Measurements from ENCODE around the gene VAMP4.

Gene VAMP4

DNA sequence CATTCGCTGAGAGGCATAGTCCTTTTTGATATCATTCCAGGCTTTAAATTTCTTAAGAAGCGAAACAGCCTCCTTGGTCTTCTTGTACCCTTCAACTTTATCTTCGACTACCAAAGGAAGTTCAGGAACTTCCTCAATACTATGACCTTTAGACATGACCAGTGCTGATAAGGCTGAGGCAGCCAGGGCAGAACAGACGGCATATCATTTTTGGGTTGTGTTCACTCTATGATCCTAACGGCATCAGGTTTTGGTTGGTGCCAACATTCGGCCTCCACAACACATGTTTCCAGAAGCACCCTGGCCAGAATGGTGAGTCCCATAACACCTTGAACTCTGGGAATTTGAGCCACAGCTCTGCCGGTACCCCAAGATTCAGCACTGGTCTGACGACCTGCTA is 58.0 kb downstream of the VAMP4 start:
- Histone ChIP-seq H3K36me3 (ENCODE audit: control insufficient read depth, insufficient read depth, low read length) (no peaks in the 10 kb centered on the region), H3K27ac (no peak overlapping the region), H3K79me2 (no peaks in the 10 kb centered on the region), H3K4me2 (ENCODE audit: low read length) (no peak overlapping the region), H3K9ac (no peak overlapping the region), H3K4me3 (ENCODE audit: low read depth, low read length) (no peak overlapping the region), H3K27me3 (ENCODE audit: control insufficient read depth, insufficient read depth, low read length) (no peaks in the 10 kb centered on the region), H3K4me1 (no peaks in the 10 kb centered on the region), H3K9me3 (ENCODE audit: control insufficient read depth, low read length) (no peaks in the 10 kb centered on the region), H2AFZ (no peak overlapping the region)
- TF ChIP-seq, protein P1, sequence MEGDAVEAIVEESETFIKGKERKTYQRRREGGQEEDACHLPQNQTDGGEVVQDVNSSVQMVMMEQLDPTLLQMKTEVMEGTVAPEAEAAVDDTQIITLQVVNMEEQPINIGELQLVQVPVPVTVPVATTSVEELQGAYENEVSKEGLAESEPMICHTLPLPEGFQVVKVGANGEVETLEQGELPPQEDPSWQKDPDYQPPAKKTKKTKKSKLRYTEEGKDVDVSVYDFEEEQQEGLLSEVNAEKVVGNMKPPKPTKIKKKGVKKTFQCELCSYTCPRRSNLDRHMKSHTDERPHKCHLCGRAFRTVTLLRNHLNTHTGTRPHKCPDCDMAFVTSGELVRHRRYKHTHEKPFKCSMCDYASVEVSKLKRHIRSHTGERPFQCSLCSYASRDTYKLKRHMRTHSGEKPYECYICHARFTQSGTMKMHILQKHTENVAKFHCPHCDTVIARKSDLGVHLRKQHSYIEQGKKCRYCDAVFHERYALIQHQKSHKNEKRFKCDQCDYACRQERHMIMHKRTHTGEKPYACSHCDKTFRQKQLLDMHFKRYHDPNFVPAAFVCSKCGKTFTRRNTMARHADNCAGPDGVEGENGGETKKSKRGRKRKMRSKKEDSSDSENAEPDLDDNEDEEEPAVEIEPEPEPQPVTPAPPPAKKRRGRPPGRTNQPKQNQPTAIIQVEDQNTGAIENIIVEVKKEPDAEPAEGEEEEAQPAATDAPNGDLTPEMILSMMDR (IDR thresholded peaks at IDR 0.05) = no peak

DNA sequence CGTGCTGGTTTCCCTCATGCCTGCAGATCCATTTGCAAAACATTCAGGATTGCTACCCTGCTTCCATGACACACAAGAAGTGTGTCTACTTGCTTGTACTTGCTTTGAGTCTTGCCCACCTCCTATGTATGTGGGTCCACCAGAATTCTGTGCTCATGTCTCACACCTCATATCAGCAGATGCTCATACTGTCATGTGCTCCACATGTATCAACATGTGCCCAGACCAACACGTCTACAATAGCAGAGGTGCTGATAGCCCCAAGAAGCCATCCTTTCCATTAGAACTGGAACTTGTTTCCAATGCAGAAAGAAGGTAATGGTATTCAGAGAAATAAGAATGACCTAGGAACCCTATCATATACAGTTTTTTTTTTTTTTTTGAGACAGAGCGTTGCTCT is 61.5 kb downstream of the VAMP4 start:
- TF ChIP-seq, protein P1 (IDR thresholded peaks at IDR 0.05) = no peak
- H3K9ac ChIP-seq = no peak overlapping the region
- H3K27me3 ChIP-seq (ENCODE audit: control insufficient read depth, insufficient read depth, low read length) = no peaks in the 10 kb centered on the region
- H3K36me3 ChIP-seq (ENCODE audit: control insufficient read depth, insufficient read depth, low read length) = no peaks in the 10 kb centered on the region
- no peak overlapping the region for H3K4me3 ChIP-seq (ENCODE audit: low read depth, low read length)
- H3K4me1 ChIP-seq = no peaks in the 10 kb centered on the region
- H3K9me3 ChIP-seq (ENCODE audit: control insufficient read depth, low read length) = no peaks in the 10 kb centered on the region
- H3K79me2 ChIP-seq = no peaks in the 10 kb centered on the region
- H3K27ac ChIP-seq = no peak overlapping the region
- no peak overlapping the region for H3K4me2 ChIP-seq (ENCODE audit: low read length)
- H2AFZ ChIP-seq = no peak overlapping the region

- Histone ChIP-seq H3K27ac (no peak overlapping the region), H3K9me3 (ENCODE audit: control insufficient read depth, low read length) (no peaks in the 10 kb centered on the region), H3K4me2 (ENCODE audit: low read length) (no peak overlapping the region), H3K9ac (no peak overlapping the region), H3K4me3 (ENCODE audit: low read depth, low read length) (no peak overlapping the region), H3K27me3 (ENCODE audit: control insufficient read depth, insufficient read depth, low read length) (no peaks in the 10 kb centered on the region), H3K4me1 (no peaks in the 10 kb centered on the region), H3K36me3 (ENCODE audit: control insufficient read depth, insufficient read depth, low read length) (no peaks in the 10 kb centered on the region), H2AFZ (no peak overlapping the region), H3K79me2 (no peaks in the 10 kb centered on the region)
- TF ChIP-seq, protein P1 (IDR thresholded peaks at IDR 0.05) = no peak
These were observed 65.0 kb downstream of the VAMP4 start for GRCh38 chr1:171676823-171677222.

GRCh38 chr1:171674431-171675405 is 67.1 kb downstream of the VAMP4 start:
- no peaks in the 10 kb centered on the region for H3K79me2 ChIP-seq
- no peaks in the 10 kb centered on the region for H3K4me1 ChIP-seq
- H3K27me3 ChIP-seq (ENCODE audit: control insufficient read depth, insufficient read depth, low read length) = no peaks in the 10 kb centered on the region
- H3K27ac ChIP-seq = no peak overlapping the region
- H3K36me3 ChIP-seq (ENCODE audit: control insufficient read depth, insufficient read depth, low read length) = no peaks in the 10 kb centered on the region
- H3K9me3 ChIP-seq (ENCODE audit: control insufficient read depth, low read length) = no peaks in the 10 kb centered on the region
- H3K4me2 ChIP-seq (ENCODE audit: low read length) = no peak overlapping the region
- H3K9ac ChIP-seq = no peak overlapping the region
- TF ChIP-seq, protein P1 (IDR thresholded peaks at IDR 0.05) = no peak
- H3K4me3 ChIP-seq (ENCODE audit: low read depth, low read length) = no peak overlapping the region
- H2AFZ ChIP-seq = no peak overlapping the region

Measured in parathyroid adenoma (tissue), 2 donors.